HG02852 (cell line): Measurements from ENCODE around the gene DDX4.

Experiments used
- ATAC-seq: cut with Tn5 transposase; IDR thresholded peaks from one replicate; pipeline ENCODE4 v1.9.1; 2021; ENCODE audit warnings: mild to moderate bottlenecking, moderate library complexity; ENCODE audit not compliant: unreplicated experiment

DDX4 gene

DNA sequence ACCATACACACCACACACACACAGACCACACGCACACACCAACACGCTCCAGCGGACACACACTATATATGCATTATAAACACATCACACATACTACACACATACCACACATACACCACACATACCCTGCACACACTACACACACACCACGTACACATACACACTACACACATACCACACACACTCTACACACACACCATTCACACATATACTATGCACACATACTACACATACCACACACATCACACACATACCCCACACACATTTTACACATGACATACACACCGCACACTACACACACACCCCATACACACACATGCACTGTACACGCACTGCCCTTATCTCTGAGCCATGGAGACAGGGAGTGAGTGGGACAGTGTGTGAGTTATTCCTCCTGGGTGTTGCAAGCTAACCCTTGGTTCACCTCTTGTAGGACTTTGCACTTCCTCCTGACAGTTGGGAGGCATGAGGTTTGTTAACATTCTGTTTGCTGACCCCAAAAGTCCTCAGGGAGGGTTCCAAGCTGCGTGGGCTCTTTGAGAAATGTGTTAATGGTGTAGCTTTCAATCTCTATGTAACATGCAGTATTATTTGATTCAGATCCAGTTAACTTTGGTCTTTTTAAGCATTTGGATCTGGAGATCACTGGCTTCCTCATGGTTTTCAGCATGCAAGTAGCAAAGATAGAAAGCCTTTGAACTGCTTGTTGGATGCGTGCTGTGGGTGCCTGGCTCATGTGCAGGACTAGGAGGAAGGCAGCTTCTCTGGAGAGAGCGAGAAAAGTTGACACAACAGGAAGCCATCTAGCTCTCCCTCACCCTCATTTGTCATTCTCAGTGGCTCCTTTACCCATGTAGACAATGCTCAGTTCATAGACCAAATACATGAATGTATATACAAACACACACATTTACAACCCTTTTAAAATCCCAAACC is 127.0 kb downstream of the DDX4 start:
- no peak for ATAC-seq

DNA sequence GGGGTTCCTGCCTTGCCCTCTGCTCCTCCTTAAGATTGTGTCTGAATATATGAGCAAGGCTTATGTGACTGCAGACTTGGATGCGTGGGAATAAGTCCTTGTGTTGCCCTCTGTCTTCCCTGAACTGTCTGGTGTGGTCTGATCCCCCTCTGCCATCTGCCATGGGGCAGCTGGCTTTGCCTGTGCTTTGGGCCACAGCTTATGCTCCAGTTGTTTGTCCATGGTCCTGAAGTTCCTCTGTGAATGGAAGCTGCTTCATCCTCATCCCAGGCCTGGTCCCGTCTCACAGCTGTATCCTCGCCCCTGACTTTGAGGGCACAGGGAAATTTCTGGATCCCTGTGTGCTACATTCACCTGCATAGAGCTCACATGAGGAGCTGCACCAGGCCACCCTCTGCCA is 128.0 kb downstream of the DDX4 start:
- no peak for ATAC-seq

DNA sequence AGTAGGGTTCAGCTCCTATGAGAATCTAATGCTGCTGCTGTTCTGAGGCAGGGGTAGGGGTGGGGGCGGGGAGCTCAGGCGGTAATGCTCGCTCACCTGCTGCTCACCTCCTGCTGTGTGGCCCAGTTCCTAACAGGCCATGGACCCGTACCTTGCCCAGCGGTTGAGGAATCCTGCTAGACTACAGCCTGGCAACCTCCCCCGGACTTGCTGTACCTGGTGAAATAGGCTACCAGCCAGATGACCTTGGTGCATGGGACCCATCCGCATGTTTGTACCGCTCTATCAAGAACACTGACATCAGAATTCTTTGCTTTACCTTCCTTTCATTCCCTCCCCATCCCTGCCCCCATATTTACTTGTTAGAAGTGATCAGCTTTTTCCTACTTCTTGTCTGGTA is 128.6 kb downstream of the DDX4 start:
- ATAC-seq, result no peak
